ENCODE data around the gene PCBP3.

Gene PCBP3

DNA sequence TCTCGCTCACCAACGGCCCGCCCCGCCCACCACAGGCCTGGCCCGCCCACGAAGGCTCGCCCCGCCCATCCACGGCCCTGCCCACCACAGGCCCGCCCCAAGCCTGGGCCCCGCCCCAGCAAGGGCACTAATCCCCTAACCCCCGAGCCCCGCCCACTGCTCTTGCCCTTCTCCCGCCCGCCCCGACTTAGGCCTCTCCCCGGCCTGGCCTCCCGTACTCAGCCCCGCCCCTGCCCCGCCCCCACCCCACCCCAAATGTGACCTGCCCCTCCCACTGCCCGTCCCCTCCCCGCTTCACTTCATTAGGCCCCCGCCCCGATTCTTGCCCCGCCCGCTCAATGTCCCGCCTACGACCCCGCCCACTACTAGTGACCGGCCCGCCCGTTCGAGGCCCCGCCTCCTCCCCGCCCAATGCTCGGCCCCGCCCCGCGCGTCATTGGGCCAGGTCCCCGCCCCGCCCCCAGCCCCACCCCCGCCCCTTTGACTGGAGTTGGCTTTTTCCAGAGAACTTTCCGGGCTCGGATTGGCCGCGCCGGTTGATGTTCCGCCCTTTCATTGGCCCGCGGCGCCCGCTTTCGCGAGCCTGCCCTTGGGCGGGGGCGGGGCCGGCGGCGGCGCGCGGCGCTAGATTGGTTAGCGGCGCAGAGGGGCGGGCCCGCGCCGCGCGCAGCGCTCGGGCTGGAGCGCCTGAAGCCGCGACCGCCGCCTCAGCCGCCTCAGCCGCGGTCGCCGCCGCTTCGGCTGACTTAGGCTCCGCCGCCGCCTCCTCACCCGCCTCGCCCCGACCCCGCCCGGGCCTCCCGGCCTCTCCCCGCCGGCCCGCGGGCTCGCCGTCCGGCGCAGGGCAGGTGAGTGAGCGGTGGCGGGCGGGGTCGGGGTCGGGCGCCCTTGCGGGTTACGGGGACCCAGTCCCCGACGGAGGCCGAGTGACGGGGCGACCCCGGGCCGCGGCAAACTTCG is at the start of gene PCBP3:
TSS of gene PCBP3 (plus strand) at position 705 of the 960 bp plus-strand sequence. CDS start 206,361 bp downstream, outside the sequence.
- TF ChIP-seq GATA2 (IDR thresholded peaks at IDR 0.05; ENCODE audit: low read depth, low read length) (no peak), GATA3 (IDR thresholded peaks at IDR 0.05; ENCODE audit: low read depth, low read length) (no peak)

GRCh38 chr21:45594721-45595489 is 48.6 kb upstream of the PCBP3 start:
- no peak for TF ChIP-seq GATA2 (IDR thresholded peaks at IDR 0.05; ENCODE audit: low read depth, low read length)
- no peak for TF ChIP-seq GATA3 (IDR thresholded peaks at IDR 0.05; ENCODE audit: low read depth, low read length)

DNA sequence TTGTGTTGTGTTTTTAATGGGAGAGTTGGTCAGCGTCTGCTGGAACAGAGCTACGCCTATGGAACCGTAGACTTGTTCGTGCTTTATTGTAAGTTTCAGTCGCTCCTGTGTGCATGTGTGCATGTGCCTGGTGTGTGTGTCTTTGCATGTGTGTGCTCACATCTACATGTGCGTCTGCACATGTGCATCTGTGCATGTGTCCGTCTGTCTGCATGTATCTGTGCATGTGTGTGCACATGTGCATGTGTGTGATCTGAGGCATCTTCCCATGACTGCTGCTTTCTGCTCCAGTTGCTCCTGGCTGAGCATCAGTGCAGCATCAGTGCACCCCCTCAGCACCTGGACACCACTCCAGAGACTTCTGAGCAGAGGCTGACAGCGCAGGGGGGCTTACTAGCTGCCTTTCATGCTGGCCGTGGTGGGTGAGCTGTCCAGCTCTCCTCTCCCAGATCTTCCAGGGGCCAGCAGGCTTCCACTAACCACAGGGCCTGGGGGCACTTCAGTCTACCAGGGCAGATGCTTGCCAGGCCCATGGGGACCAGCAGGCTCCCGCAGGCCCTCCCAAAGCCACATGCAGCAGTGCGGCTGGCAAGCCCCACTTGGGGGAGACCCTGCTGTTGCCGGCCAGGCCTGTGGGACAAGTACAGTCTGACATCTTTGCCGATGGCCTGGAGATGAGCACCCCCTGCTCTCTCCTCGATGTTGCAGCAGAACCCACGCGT is 47.8 kb upstream of the PCBP3 start:
- TF ChIP-seq GATA3 (IDR thresholded peaks at IDR 0.05; ENCODE audit: low read depth, low read length) (no peak), GATA2 (IDR thresholded peaks at IDR 0.05; ENCODE audit: low read depth, low read length) (no peak)

DNA sequence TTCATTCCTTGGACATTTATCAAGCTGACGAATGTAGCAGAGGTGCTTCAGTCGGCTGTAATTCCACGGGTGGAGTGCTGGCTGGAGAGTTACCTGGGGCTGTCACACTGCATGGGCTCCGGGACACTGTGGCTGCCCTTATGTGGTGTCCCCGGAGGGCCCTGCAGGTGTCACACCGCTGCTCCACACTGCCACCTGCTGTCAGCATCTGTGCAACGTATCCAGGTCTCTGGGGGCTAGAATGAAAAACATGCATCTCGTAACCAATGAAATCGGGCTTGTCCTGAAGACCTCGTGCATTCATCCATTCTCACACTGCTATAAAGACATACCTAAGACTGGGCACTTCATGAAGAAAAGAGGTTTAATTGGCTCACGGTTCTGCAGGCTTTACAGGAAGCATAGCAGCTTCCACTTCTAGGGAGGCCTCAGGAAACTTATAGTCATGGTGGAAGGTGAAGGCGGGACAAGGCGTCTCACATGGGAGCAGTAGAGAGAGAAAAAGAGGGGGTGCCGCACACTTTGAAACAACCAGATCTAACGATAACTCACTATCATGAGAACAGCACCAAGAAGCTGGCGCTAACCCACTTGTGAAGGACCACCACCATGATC is 46.7 kb upstream of the PCBP3 start:
- no peak for TF ChIP-seq GATA3 (IDR thresholded peaks at IDR 0.05; ENCODE audit: low read depth, low read length)
- TF ChIP-seq GATA2 (IDR thresholded peaks at IDR 0.05; ENCODE audit: low read depth, low read length): no peak

- TF ChIP-seq GATA3 (IDR thresholded peaks at IDR 0.05; ENCODE audit: low read depth, low read length) (no peak), GATA2 (IDR thresholded peaks at IDR 0.05; ENCODE audit: low read depth, low read length) (no peak)
These were observed 45.4 kb upstream of the PCBP3 start for GRCh38 chr21:45598109-45598508.

- no peak for TF ChIP-seq GATA2 (IDR thresholded peaks at IDR 0.05; ENCODE audit: low read depth, low read length)
- no peak for TF ChIP-seq GATA3 (IDR thresholded peaks at IDR 0.05; ENCODE audit: low read depth, low read length)
These were observed 44.9 kb upstream of the PCBP3 start for GRCh38 chr21:45598666-45599065.

DNA sequence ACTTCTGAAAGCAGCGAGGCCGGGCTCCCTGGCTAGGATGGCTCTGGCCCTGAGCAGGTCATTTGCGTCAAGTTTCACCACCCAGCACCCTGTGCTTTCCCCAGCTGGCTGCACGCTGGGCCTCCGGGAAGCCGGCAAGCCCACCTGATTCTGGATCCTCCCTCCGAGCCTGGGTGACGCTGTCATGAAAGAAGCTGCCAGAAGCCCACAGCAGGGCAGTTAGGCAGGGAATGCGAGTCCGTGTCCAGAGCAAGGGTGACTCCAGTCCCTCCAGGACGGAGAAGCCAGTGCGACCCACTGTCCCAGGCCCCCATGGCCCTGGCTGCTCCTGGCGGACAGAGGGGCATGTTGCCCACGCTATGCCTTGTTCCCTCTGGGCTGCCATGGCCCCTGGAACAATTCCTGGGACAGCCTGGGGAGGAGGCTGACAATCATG is 44.4 kb upstream of the PCBP3 start:
- TF ChIP-seq GATA3 (IDR thresholded peaks at IDR 0.05; ENCODE audit: low read depth, low read length) (no peak), GATA2 (IDR thresholded peaks at IDR 0.05; ENCODE audit: low read depth, low read length) (no peak)

DNA sequence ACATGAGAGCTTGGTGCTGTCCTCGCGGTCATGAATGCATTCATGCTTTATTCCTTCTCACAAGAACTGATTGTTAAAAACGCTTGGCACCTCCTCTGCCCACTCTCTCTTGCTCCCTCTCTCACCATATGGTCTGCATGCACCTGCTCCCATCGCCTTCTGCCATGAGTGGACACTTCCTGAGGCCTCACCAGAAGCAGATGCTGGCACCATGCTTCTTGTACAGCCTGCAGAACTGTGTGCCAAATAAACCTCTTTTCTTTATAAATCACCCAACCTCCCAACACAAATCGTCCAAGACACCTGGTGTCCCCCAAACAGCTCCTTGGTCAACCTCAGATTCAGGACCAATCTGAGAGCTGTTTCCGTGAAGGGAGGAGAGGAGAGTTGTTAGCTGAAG is 43.3 kb upstream of the PCBP3 start:
- no peak for TF ChIP-seq GATA2 (IDR thresholded peaks at IDR 0.05; ENCODE audit: low read depth, low read length)
- no peak for TF ChIP-seq GATA3 (IDR thresholded peaks at IDR 0.05; ENCODE audit: low read depth, low read length)

DNA sequence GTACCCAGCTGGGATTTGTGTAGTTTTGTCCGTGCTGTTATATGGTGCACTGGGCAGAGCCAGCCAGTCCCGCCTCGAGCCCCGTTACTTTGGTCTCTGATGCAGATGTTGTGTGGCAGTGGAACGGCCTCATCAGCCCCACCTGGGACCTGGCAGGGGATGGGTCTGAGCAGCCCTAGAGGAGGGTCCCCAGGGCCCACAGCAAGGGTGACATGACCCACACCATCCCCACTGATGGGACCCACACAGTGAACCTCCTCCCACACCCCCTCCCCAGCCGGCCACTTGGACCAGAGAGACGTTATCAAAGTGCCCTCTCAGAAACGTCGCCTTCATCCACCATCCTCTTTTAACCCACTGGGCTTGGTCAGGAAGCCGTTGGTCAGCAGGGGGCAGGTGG is 42.0 kb upstream of the PCBP3 start:
- TF ChIP-seq GATA2 (IDR thresholded peaks at IDR 0.05; ENCODE audit: low read depth, low read length): no peak
- no peak for TF ChIP-seq GATA3 (IDR thresholded peaks at IDR 0.05; ENCODE audit: low read depth, low read length)

- no peak for TF ChIP-seq GATA2 (IDR thresholded peaks at IDR 0.05; ENCODE audit: low read depth, low read length)
- TF ChIP-seq GATA3 (IDR thresholded peaks at IDR 0.05; ENCODE audit: low read depth, low read length): no peak
These were observed 41.4 kb upstream of the PCBP3 start for GRCh38 chr21:45602106-45602505.

- TF ChIP-seq GATA2 (IDR thresholded peaks at IDR 0.05; ENCODE audit: low read depth, low read length) (no peak), GATA3 (IDR thresholded peaks at IDR 0.05; ENCODE audit: low read depth, low read length) (no peak)
These were observed 40.0 kb upstream of the PCBP3 start for GRCh38 chr21:45603481-45603880.

GRCh38 chr21:45607021-45607908 is 36.3 kb upstream of the PCBP3 start:
- TF ChIP-seq GATA3 (IDR thresholded peaks at IDR 0.05; ENCODE audit: low read depth, low read length): no peak
- TF ChIP-seq GATA2 (IDR thresholded peaks at IDR 0.05; ENCODE audit: low read depth, low read length): no peak

DNA sequence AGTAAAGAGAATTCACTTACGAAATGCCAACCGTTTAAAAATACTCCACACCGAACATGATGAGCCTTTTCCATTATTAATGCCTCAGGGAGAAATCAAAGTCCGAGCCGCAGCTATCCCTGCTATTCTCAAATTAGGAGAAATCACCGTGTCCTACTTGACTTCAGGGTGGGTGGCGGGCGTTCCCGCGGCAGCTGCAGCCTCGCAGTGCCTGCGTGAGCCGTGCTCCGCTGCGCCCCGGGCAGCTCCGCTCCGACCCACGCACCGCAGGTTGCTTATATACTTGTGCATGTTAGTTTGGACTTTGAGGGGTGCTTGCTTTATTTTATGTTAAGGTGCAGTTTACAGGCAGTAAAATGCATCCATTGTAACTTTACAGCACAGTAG is 35.6 kb upstream of the PCBP3 start:
- TF ChIP-seq GATA2 (IDR thresholded peaks at IDR 0.05; ENCODE audit: low read depth, low read length): no peak
- TF ChIP-seq GATA3 (IDR thresholded peaks at IDR 0.05; ENCODE audit: low read depth, low read length): no peak
